Esophagus muscularis mucosa (tissue), 4 donors: ENCODE results near the gene CER1.

ENCODE experiments used
- CTCF ChIP-seq, 3 experiments: fragments of 200-600 bp in 2 of 3; fragments of 450-650 bp in 1 of 3; sonication (generic) in 2 of 3; IDR thresholded peaks; one replicate each; pipeline ENCODE4 v1.5.1; 2017 to 2019; ENCODE audit warnings: antibody characterized with exemption in 3 of 3, mild to moderate bottlenecking in 2 of 3, moderate library complexity in 1 of 3
- EP300 ChIP-seq: sonication (generic); formaldehyde crosslinking; IDR thresholded peaks from one replicate; pipeline ENCODE4 v1.6.1; 2017; ENCODE audit warnings: antibody characterized with exemption
- POLR2A ChIP-seq: fragments of 450-650 bp; IDR thresholded peaks from one replicate; pipeline ENCODE4 v1.6.1; 2017; ENCODE audit warnings: antibody characterized with exemption, moderate library complexity, mild to moderate bottlenecking, low read depth
- POLR2AphosphoS5 ChIP-seq, 2 donors: sonication (generic); formaldehyde crosslinking; IDR thresholded peaks; one replicate each; pipeline ENCODE4 v1.6.1; 2017; ENCODE audit warnings: antibody characterized with exemption in 2 of 2

DNA sequence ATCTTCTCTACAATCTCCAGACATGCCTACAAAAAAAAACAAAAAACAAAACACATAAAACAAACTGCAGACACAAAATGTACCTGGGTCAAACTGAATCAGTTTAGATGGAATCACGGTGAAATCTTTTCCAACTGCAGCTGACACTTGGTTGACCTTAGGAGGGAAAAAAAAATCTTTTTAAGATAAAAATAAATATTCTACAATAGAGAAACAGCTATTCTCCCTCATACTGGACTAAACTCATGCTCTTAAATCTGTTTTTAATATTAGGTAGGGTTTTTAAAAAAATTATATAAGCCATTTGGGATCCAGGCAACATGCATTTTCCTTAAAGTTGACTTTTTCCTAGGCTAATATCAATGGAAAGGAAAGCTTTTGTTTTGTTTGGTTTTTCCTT is 33.8 kb upstream of the CER1 start:
- TF ChIP-seq CTCF (IDR thresholded peaks at IDR 0.05) = no peak
- no peak for TF ChIP-seq POLR2AphosphoS5 (IDR thresholded peaks at IDR 0.05)
- TF ChIP-seq POLR2A = no peak
- TF ChIP-seq EP300 = no peak
